ENCODE measurements around the gene GADD45A.
A peak's percentile ranks its signal among the peaks of the same experiment; 100 is the strongest.
"Not testable (repeated sequence)": the region's sequence is repeated elsewhere in the genome, so short reads cannot be mapped to it uniquely, and the experiment has no call there.

Gene GADD45A

DNA sequence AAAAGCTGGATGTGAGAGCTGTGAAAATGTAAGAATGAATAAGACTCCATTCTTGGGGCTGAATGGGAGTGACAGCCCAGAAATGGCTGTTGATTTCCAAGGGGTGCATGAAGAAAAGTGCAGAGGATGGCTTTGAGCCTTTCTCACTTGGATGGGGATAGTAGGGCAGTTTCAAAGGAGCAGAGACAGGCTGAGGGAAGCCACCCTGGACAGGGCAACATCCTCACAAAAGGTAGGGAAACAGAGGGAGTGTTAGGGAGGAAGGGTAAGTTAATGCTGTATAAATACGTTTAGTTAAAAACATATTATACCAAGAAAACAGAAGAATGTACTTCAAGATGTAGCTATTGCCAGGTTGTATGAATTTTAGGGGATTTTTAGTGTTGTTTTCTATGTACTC, 38.1 kb downstream of the GADD45A start:
- DNase-seq = no peak

DNA sequence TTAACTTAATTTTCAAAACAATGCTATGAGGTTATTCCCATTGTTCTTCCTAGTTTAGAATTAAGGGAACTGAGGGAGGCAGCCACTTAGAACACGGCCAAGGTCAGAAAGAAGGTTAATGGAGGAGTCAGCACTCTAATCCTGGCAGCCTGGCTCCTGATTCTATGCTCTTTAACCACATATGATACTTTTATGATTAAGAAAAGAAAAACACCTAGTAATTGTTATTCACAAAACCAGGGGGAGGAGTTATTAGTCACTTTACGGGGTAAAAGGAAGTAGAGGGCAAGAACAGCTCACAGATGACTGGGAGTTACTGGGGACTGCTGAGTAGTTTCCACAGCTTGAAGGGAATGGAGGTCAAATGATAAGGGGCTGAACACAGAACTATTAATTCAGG, 38.6 kb downstream of the GADD45A start:
- DNase-seq = no peak

DNA sequence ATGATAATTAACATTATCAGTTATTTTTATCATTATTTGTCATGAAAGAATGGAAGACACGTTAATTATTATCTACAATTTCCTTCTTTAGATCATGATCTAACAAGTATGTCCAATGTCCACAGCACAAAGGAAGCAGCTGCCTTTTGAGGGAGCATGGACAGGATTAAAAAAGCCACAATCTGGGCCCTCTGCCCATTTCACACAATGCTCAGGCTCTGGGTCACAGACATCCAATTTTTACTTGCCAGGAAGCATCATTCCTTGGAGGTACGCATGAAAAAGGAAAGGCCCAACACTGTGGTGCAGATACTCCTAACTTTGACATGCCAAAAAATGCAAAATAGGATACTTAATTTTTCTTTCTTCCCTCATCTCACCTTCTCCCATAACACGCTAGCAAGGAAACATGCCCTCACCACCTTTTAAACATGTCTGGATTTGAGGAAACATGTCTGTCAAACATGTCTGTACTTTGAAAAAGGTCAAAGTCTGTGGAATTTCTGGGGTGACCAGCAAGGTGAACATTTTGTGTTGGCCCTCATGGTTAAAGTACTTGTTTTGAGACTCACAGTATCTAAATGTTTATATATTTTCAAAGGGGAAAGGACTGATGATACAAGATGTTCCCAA, 40.0 kb downstream of the GADD45A start:
- DNase-seq = no peak

DNA sequence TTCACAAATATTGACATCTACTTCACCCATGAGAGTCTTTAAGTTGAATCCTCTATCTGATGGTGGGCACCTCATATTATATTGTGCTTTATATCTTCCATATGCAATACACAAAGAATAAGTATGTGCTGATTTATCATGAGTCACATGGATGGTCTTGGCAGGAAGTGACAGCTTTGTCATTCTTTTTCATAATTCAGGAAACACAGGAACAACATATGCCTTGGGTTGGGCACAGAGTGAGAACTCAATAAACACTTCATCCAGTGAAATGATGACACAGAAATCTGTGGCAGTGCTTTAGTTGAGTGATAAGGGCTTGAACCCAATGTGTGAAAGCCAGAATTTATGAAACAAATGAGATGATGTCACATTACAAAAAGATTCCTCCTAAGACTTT, 41.2 kb downstream of the GADD45A start:
- DNase-seq = no peak

DNA sequence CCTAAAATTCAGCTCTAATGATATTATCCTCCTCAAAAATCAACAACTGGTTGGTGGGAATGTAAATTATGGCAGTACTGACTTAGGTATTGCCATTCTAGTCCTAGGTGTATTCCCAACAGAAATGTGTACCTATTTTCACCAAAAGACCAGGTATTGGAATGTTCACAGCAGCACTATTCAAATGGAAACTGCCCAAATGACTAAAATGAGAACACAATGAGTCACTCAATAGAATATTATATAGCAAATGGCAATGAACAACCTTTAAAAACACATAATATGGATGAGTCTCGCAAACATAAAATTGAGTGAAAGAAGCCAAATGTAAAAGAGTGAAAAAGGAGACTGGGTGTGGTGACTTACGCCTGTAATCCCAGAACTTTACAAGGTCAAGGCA, 44.9 kb downstream of the GADD45A start:
- DNase-seq = no peak

DNA sequence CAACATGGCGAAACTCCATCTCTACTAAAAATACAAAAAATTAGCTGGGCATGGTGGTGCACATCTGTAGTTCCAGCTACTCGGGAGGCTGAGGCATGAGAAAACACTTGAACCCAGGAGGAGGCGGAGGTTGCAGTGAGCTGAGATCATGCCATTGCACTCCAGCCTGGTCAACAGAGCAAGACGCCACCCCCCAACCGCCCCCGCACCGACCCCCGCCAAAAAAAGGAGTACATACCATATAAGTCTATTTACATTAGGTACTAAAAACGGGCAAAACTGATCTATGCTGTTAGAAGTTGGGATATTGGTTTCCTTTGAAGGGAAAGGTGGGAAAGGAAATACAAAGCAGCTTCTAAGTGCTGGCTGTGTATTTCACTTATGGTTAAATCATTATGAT, 45.3 kb downstream of the GADD45A start:
- not testable (repeated sequence) for DNase-seq

DNA sequence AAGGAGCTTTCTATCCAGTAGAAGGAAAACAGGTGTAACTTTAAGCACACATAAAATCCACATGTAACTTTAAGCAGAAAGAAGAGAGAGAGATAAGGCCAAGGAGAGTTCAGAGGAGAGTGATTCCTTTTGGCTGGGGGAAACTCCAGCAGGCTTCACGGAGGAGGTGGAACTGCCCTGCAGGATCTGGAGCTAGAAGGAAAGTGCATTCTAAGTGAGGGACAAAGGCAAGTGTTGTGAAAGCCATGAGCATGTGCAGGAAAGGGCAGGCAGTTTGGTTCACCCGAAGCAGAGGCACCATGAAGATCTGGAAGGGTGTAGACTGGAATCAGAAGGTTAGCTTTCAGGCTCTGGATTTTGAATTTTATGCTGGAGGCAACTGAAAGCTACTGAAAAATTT, 46.3 kb downstream of the GADD45A start:
- DNase-seq = no peak

DNA sequence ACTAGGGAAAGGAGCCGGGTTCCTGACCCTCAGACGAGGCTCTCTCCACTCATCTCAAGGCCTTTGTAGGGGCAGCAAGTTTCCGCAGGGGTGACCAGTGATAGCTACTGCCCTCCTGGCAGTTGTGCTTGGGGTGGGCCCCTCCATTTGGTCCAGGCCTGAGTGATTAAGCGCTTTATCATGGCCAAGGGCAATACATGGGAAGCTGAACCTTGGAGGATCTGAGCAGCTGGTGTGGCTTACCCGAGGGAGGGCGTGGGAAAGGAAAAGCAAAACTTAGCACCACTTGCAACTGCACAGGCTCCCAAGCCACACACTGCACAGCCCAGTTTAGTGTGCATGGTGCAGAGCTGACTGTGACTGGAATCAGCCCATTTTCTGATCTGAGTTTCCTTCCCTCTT, 47.8 kb downstream of the GADD45A start:
- DNase-seq = no peak

DNA sequence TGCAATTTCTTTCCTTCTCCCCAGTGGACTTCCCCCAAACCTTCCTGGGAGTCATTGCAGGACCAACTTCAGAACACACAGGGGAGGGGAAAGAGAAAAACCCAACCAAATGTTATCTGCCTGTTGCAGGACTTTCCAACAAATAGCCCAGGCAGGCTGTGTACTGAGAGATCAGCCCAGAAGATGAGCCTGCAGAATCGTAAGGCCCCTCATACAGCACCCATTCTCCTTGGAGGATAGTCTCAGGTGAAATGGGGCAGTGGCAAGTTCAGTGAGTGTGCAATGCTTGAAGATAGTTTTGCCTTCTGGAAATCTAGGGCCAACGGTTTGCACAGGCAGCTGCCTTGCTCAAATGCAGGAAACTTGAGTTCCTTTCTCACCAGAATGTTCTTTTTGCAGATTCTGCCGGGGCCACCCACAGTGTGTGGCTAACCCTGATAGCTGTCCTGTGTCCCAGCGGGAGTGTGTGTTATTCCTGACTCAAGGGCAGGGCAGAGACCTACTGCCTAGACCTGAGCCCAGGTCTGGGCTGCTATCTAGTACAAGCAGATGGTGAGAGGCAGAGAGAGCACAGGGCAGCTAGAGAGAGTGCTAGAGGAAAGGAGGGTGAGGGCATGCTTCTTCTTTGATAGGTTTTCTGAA, 48.8 kb downstream of the GADD45A start:
- no peak for DNase-seq

DNA sequence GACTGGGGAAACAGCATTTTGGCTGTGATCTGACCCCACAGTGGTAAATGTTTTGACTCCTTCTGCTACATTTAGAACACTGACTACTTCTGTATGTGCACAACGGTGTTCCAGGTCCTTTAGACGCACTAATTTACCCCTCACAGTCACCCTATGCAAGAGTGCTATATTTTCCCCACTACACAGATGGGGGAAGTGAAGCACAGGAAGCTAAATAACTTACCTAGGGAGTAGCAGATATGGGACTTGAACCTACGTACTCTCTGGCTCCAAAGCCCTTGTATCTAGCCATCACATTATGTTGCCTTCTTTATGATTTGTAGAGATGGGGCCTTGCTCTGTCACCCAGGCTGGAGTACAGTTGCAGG, 49.3 kb downstream of the GADD45A start:
- no peak for DNase-seq

DNA sequence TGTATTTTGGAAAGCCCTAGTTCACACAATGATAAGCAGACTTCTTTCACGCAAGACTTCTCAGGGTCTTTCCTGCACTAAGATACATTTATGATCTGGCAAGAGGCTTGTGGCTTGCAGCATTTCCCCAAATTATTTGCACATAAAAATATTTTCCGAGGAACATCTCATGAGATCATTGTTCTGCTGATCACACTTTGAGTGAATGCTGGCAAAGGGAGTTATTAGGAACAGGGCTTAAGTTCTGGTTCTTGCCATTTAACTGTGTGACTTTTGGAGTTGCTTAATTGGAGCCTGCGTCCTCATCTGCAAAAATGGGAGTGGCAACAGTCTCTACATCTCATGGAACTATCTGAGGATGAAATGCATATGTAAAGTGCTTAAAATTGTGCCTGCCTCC, 50.2 kb downstream of the GADD45A start:
- DNase-seq = no peak

DNA sequence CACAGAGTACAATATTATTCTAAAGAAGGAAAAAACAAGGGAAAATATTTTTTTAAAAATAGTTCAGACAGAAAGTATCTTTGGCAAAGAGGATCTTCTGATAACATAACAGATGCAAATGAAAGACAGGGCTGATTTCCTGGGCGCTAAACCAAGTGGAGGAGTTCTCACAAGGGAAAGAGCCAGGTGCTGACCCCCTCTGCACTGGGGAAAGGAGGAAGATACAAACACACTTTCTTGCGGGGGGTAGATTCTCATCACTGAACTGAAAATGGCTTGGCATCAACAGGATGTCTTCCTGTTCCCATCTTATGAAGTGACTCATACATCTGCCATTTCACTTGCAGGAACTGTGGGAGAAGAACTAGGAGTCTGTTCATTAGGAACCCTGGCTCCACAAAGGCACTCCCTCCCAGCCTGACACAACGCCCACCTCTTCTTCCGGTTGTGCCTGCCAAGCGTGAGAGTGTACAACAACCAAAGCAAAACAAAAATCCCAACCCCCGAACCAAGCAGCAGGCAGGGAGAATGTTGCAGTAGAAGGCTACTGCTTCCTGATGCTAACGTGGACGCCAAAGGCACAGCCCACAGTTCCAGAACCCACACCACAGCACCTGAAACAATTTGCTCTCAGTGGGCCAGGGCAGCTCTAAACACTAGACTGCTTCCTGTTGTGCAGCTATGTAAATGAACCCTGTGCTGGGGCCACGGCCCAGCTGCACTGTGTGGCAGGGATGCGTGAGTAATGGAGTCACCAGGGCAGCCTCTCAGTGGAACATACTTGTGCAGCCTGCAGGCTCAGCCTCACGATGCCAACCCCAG, 51.0 kb downstream of the GADD45A start:
- peak; percentile 22 for DNase-seq

DNA sequence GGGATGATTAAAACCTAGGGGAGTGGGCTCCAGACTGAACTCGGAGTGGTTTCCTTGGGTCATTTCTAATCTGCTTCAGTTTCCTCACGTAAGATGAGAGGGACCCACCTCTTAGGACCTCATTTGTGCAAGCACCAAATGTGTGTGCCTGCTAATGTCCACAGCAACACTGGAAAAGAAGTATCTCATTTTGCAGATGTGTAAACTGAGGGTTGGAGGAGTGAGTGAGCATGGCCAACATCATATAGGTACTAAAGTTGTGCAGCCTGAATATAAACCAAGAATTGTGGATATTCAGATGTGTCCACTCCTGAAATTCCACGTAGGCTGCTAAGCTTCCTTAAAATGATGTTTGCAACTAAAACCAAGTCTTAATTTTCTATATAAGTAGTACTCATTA, 51.7 kb downstream of the GADD45A start:
- no peak for DNase-seq

DNA sequence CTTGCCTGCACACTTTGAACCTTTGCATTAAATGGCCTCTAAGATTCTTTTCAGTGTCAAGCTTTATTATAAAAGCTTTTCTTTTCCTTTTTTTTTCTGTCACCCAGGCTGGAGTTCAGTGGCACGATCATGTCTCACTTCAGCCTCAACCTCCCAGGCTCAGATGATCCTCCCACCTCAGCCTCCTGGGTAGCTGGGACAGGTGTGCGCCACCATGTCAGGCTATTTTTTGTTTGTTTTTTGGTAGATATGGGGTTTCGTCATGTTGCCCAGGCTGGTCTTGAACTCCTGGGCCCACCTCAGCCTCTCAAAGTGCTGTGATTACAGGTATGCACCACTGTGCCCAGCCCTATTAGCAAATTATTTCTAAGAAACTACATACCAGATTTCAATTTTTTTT, 52.9 kb downstream of the GADD45A start:
- no peak for DNase-seq

Data from CD4-positive, alpha-beta T cell treated with Interleukin-21 for 1 hour (primary cell).